H1 (cell line): ENCODE measurements around the gene HOXB6. TPM values are rescaled to one million over a fixed set of nuclear protein-coding genes. Genes with fewer than 3 reads are reported as not detected.
A peak's percentile ranks its signal among the peaks of the same experiment; 100 is the strongest.

Source experiments
- CTCF ChIA-PET: fragments of 300-600 bp; sonication (Branson Sonifier 250); formaldehyde crosslinking; loops from one replicate; lab custom pipeline; 2021; ENCODE audit not compliant: partially characterized antibody; lab: Charles Lee
- POLR2A ChIA-PET: fragments of 300-600 bp; sonication (Branson Sonifier 250); formaldehyde crosslinking; loops from one replicate; lab custom pipeline; 2021; ENCODE audit warnings: inconsistent platforms; ENCODE audit not compliant: partially characterized antibody; lab: Charles Lee
- DNase-seq, 2 experiments: peaks; one replicate each; pipeline versions ENCODE4 v3.0.0 to v3.0.0-alpha.2; 2010 to 2022; ENCODE audit warnings: low spot score in 2 of 2, low read depth in 1 of 2, mixed read lengths in 1 of 2
- FAIRE-seq: peaks from 2 replicates; lab custom pipeline; 2011; peaks lifted over from hg19 to GRCh38; lab: Jason Lieb, UNC
- H2AFZ ChIP-seq: 2 replicates; pipeline ENCODE4 v1.8.1; 2012; ENCODE audit warnings: low read length, inconsistent platforms
- H2AK5ac ChIP-seq: 2 replicates; pipeline ENCODE4 v1.6.1; 2013; ENCODE audit warnings: low read depth, low read length
- H2BK120ac ChIP-seq: replicated peaks from 2 replicates; pipeline ENCODE3; 2013; ENCODE audit warnings: low read depth, low read length, inconsistent platforms
- H2BK12ac ChIP-seq: 2 replicates; pipeline ENCODE4 v1.6.1; 2013; ENCODE audit warnings: low read depth, low read length
- H2BK15ac ChIP-seq: 2 replicates; pipeline ENCODE4 v1.6.1; 2013; ENCODE audit warnings: low read length
- H2BK20ac ChIP-seq: 2 replicates; pipeline ENCODE4 v1.6.1; 2013; ENCODE audit warnings: low read length
- H2BK5ac ChIP-seq: 2 replicates; pipeline ENCODE4 v1.6.1; 2013; ENCODE audit warnings: low read depth, low read length
- H3K14ac ChIP-seq: 2 replicates; pipeline ENCODE4 v1.6.1; 2013; ENCODE audit warnings: inconsistent platforms; ENCODE audit not compliant: insufficient read length
- H3K18ac ChIP-seq: 2 replicates; pipeline ENCODE4 v1.6.1; 2013; ENCODE audit warnings: low read length; ENCODE audit errors: extremely low read depth
- H3K23ac ChIP-seq: 2 replicates; pipeline ENCODE4 v1.6.1; 2013; ENCODE audit warnings: inconsistent platforms; ENCODE audit not compliant: insufficient read length
- H3K23me2 ChIP-seq: 2 replicates; pipeline ENCODE4 v1.6.1; 2013; ENCODE audit warnings: low read depth, low read length
- H3K27ac ChIP-seq: 2 replicates; pipeline ENCODE4 v1.6.1; 2011; ENCODE audit warnings: low read depth, low read length, inconsistent platforms
- H3K27me3 ChIP-seq, 4 experiments: replicated peaks in 1 of 4; 1 replicate in 1 of 4; 2 replicates in 3 of 4; pipeline versions ENCODE4 v1.6.1 to v1.8.1; 2011 to 2013; ENCODE audit warnings: low read length in 3 of 4, mild to moderate bottlenecking in 3 of 4, inconsistent platforms in 2 of 4, mixed read lengths in 2 of 4, moderate library complexity in 1 of 4; ENCODE audit not compliant: control insufficient read depth in 3 of 4, insufficient read depth in 3 of 4; ENCODE audit errors: extremely low read depth in 1 of 4
- H3K36me3 ChIP-seq, 4 experiments: 2 replicates each; pipeline versions ENCODE4 v1.6.1 to v1.8.1; 2011 to 2013; ENCODE audit warnings: mild to moderate bottlenecking in 4 of 4, low read length in 3 of 4, moderate library complexity in 2 of 4, control low read depth in 1 of 4, inconsistent platforms in 1 of 4; ENCODE audit not compliant: insufficient read depth in 4 of 4, control insufficient read depth in 2 of 4
- H3K4ac ChIP-seq: replicated peaks from 2 replicates; pipeline ENCODE3; 2013; ENCODE audit warnings: low read length, low read depth, mixed read lengths, inconsistent platforms; ENCODE audit not compliant: insufficient read length
- H3K4me1 ChIP-seq, 4 experiments: replicated peaks in 1 of 4; 1 replicate in 1 of 4; 2 replicates in 3 of 4; pipeline versions ENCODE4 v1.6.1 to v1.8.1; 2011 to 2013; ENCODE audit warnings: low read length in 3 of 4, inconsistent platforms in 2 of 4, mixed read lengths in 1 of 4; ENCODE audit not compliant: insufficient read depth in 4 of 4, control insufficient read depth in 3 of 4
- H3K4me2 ChIP-seq, 2 experiments: 2 replicates each; pipeline versions ENCODE4 v1.6.1 to v1.8.1; 2011 to 2013; ENCODE audit warnings: low read depth in 2 of 2, low read length in 2 of 2, control low read depth in 1 of 2, inconsistent platforms in 1 of 2, mild to moderate bottlenecking in 1 of 2; ENCODE audit not compliant: insufficient read depth in 1 of 2
- H3K4me3 ChIP-seq, 4 experiments: fragments of 200-600, 300-600 bp in 1 of 4; sonication (generic), shearing (Covaris generic), sonication (Bioruptor Twin) in 1 of 4; 2 replicates each; pipeline versions ENCODE4 v1.5.1 to v1.8.1; 2011 to 2016; ENCODE audit warnings: low read length in 4 of 4, low read depth in 3 of 4, control low read depth in 2 of 4, inconsistent platforms in 2 of 4, mild to moderate bottlenecking in 2 of 4, mixed read lengths in 1 of 4, moderate library complexity in 1 of 4; ENCODE audit not compliant: insufficient read depth in 2 of 4; ENCODE audit errors: extremely low read depth in 1 of 4
- H3K56ac ChIP-seq: replicated peaks from 2 replicates; pipeline ENCODE3; 2013; ENCODE audit warnings: low read depth, mild to moderate bottlenecking, mixed read lengths, low read length, inconsistent platforms; ENCODE audit not compliant: insufficient read length
- H3K79me1 ChIP-seq: 2 replicates; pipeline ENCODE4 v1.6.1; 2013; ENCODE audit warnings: low read depth, low read length, control low read depth
- H3K79me2 ChIP-seq, 2 experiments: 2 replicates each; pipeline versions ENCODE4 v1.6.1 to v1.8.1; 2012 to 2013; ENCODE audit warnings: low read length in 2 of 2, mild to moderate bottlenecking in 2 of 2, inconsistent platforms in 1 of 2; ENCODE audit not compliant: insufficient read depth in 2 of 2, control insufficient read depth in 1 of 2
- H3K9ac ChIP-seq, 4 experiments: replicated peaks in 1 of 4; 1 replicate in 1 of 4; 2 replicates in 3 of 4; pipeline versions ENCODE4 v1.6.1 to v1.8.1; 2011 to 2013; ENCODE audit warnings: low read depth in 3 of 4, low read length in 3 of 4, control low read depth in 2 of 4, mild to moderate bottlenecking in 2 of 4, moderate library complexity in 2 of 4, inconsistent platforms in 1 of 4; ENCODE audit errors: extremely low read depth in 1 of 4
- H3K9me3 ChIP-seq, 2 experiments: 2 replicates each; pipeline versions ENCODE4 v1.6.1 to v1.8.1; 2012 to 2013; ENCODE audit warnings: mild to moderate bottlenecking in 2 of 2, moderate library complexity in 2 of 2, control low read depth in 1 of 2, inconsistent platforms in 1 of 2, low read depth in 1 of 2, low read length in 1 of 2, mixed read lengths in 1 of 2; ENCODE audit not compliant: insufficient read depth in 2 of 2
- H4K20me1 ChIP-seq, 2 experiments: replicated peaks in 1 of 2; 2 replicates each; pipeline versions ENCODE3 to v1.8.1; 2011 to 2013; ENCODE audit warnings: inconsistent platforms in 2 of 2, low read length in 2 of 2, mild to moderate bottlenecking in 1 of 2; ENCODE audit not compliant: insufficient read depth in 2 of 2, control insufficient read depth in 1 of 2
- H4K5ac ChIP-seq: 2 replicates; pipeline ENCODE4 v1.6.1; 2013; ENCODE audit warnings: low read length, low read depth, mixed read lengths, inconsistent platforms; ENCODE audit not compliant: insufficient read length
- H4K8ac ChIP-seq: 2 replicates; pipeline ENCODE4 v1.8.0; 2013; ENCODE audit warnings: mild to moderate bottlenecking, moderate library complexity, low read length, inconsistent platforms; ENCODE audit not compliant: insufficient read depth; ENCODE audit errors: extremely low read depth
- H4K91ac ChIP-seq: replicated peaks from 2 replicates; pipeline ENCODE3; 2013; ENCODE audit warnings: low read length, mixed read lengths, inconsistent platforms; ENCODE audit not compliant: insufficient read length
- WGBS, 2 experiments: shearing (Covaris generic) in 1 of 2; methylation state at CpG; one replicate each; pipeline versions ENCODE4 v1.1.6 to v1.1.7; 2013 to 2015; ENCODE audit warnings: low lambda C conversion rate in 2 of 2, mixed read lengths in 2 of 2, inconsistent platforms in 1 of 2, low coverage in 1 of 2, missing lambda C conversion rate in 1 of 2; ENCODE audit not compliant: insufficient replicate concordance in 2 of 2, insufficient coverage in 1 of 2, insufficient read length in 1 of 2; ENCODE audit errors: extremely low coverage in 1 of 2, missing lambda C conversion rate in 1 of 2; 5-methylcytosine and 5-hydroxymethylcytosine counted together
- polyA plus RNA-seq, 7 experiments: library from polyadenylated mRNA; depleted of rRNA in 3 of 7; stranded (reverse) in 5 of 7; unstranded in 2 of 7; fragments of >200 nt in 5 of 7; fragments of 200-250 nt in 2 of 7; gene quantifications; 1 replicate in 5 of 7; 2 replicates in 1 of 7; 4 replicates in 1 of 7; pipeline versions ENCODE4 v1.2.1 to v1.2.3, GENCODE V29; 2011 to 2013; ENCODE audit warnings: missing spikeins in 2 of 7, mixed read lengths in 2 of 7
- total RNA-seq: library from RNA; stranded (reverse); fragmentation: NEBNext Ultra II Directional; extraction: Animal tissue kit (Norgen Biotek cat#: 25700); gene quantifications from 2 replicates; pipeline ENCODE4 v1.2.1, GENCODE V29; 2021

Gene HOXB6
- total and polyA plus RNA-seq, 2 of the 8 experiments (the other 6 are each of a cell fraction or from before 2014, with no cell fraction given): not detected

DNA sequence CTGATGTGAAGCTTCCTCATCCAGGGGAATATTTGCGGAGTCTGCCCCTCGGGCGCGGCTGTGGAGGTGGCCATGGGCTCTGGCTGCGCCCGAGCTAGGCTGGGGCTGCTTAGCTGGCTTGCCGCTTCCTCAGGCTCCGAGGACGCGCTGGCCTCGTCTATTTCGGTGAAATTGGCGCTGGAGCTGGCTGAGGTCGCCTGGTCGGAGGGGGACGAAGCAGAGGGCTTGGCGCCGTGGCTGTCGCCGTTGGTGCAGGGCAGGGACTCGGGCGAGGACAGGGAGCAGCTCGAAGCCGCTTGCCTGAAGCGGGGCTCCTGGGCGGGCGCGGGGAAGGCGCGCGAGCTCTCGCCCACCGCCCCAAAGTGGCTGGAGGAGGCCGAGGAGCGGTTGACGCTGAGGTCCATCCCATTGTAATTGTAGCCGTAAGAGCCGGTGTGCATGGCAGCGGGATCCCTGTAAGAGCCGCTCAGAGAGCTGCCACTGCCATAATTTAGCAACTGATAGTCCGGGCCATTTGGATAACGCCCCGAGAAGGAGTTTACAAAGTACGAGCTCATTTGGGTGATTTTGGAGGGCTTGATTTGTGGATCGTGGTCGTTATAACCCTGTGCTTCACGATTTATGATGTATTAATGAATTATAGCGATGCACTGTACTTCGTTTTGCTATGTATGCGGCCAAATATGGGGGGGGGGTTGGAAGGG is 11.5 kb downstream of the HOXB6 start, which contains the start of gene HOXB5:
Gene HOXB5, minus strand, starts transcription at position 654 of the 704 bp plus-strand sequence. Its CDS starts 97 bp downstream, at position 557.
- Histone ChIP-seq H2AFZ (no peak within 1 kb of the TSS), H3K4me2 (peak within 1 kb of the TSS in 1 of 2 experiments; percentile 47; a peak in 3 of 4 replicates), H3K23ac (no peak within 1 kb of the TSS), H2BK12ac (no peak within 1 kb of the TSS; the same call in 1 of the 2 replicates), H3K56ac (no peak within 1 kb of the TSS), H2BK20ac (no peak within 1 kb of the TSS), H2BK15ac (no peak within 1 kb of the TSS), H2BK5ac (no peak within 1 kb of the TSS), H2BK120ac (no peak within 1 kb of the TSS), H3K4me1 (peaks cover 0 to 12% (median 4%) of the 10 kb centered on the region in 4 experiments; a peak in 5 of 7 replicates), H3K18ac (peak within 1 kb of the TSS; percentile 48; the same call in 1 of the 2 replicates), H3K27me3 (peaks cover 96 to 100% (median 99%) of the 10 kb centered on the region in 4 experiments), H3K79me1 (no peaks in the 10 kb centered on the region), H4K8ac (no peak within 1 kb of the TSS), H3K4me3 (0 out of 8 replicates have a peak within 1 kb of the TSS, but pooled peaks of 1 of the 4 experiments have one; percentile 15), H3K9me3 (no peaks in the 10 kb centered on the region; a peak in 1 of 4 replicates), H3K4ac (no peak within 1 kb of the TSS), H4K5ac (no peak within 1 kb of the TSS), H3K36me3 (peaks cover 0 to 3% (median 0%) of the 10 kb centered on the region in 4 experiments; a peak in 1 of 8 replicates), H3K9ac (no peak within 1 kb of the TSS), H4K91ac (no peak within 1 kb of the TSS), H3K14ac (no peak within 1 kb of the TSS), H3K79me2 (no peaks in the 10 kb centered on the region), H2AK5ac (no peak within 1 kb of the TSS), H4K20me1 (peaks cover 32 to 40% of the 10 kb centered on the region in 2 experiments), H3K27ac (no peak within 1 kb of the TSS), H3K23me2 (no peaks in the 10 kb centered on the region; the same call in 1 of the 2 replicates)
- 11% methylated on average over 48 of the region's 50 CpGs; no CpG with 5 or more reads in 1 of the 2 experiments for WGBS, 2 experiments
- POLR2A ChIA-PET: interaction anchor here (1.3 kb wide), 1 partner anchor 260 kb away, joined by 3 read pairs; no protein-coding TSS in a partner anchor
- CTCF ChIA-PET: interaction anchor here (0.6 to 7.0 kb wide), 51 partner anchors 20 to 434 kb away, joined by 3 to 53 read pairs (median 4); partner anchors contain the start of genes HOXB1 and HOXB9
- FAIRE-seq (no peak), DNase-seq (no peak)
